Lower leg skin (tissue), 4 donors: Measurements from ENCODE around the gene ENOX1. TPM values are rescaled to one million over a fixed set of nuclear protein-coding genes. Genes with fewer than 3 reads are reported as not detected.

ENCODE experiments used
- DNase-seq, 2 donors: peaks; one replicate each; pipeline ENCODE4 v3.0.0-alpha.2; 2019; ENCODE audit warnings: low spot score in 2 of 2
- H3K4me3 ChIP-seq: fragments of 200-600 bp; sonication (generic); 2 replicates; pipeline ENCODE4 v1.5.1; 2017; ENCODE audit warnings: mild to moderate bottlenecking, low read depth; ENCODE audit not compliant: poor library complexity, severe bottlenecking
- CTCF ChIP-seq, 3 donors: fragments of 450-650 bp; IDR thresholded peaks; one replicate each; pipeline ENCODE4 v1.5.1; 2016; ENCODE audit warnings: antibody characterized with exemption in 3 of 3, mild to moderate bottlenecking in 3 of 3, moderate library complexity in 2 of 3
- POLR2A ChIP-seq, 2 donors: fragments of 450-650 bp; IDR thresholded peaks; one replicate each; pipeline ENCODE4 v1.6.1; 2016 to 2017; ENCODE audit warnings: antibody characterized with exemption in 2 of 2, mild to moderate bottlenecking in 1 of 2, moderate library complexity in 1 of 2
- WGBS, 2 donors: methylation state at CpG; one replicate each; pipeline ENCODE4 v1.1.5; 2018; 5-methylcytosine and 5-hydroxymethylcytosine counted together
- intact Hi-C: fragments of 100-400 bp; cut with DNase I; formaldehyde crosslinking; loops from one replicate; pipeline ENCODE4 v1.15.0; 2023; ENCODE audit warnings: low total_unique reads
- total RNA-seq, 4 donors: library from RNA; depleted of rRNA; stranded (reverse); fragments of >200 nt; gene quantifications; one replicate each; pipeline ENCODE4 v1.1.0, GENCODE V29; 2016

Gene ENOX1
- total RNA-seq, 4 donors from 2014 or later: 0.11 to 0.52 (median 0.30) TPM

- intact Hi-C loops: no loop called here
- no peak for DNase-seq
- TF ChIP-seq CTCF (IDR thresholded peaks at IDR 0.05) (no peak), POLR2A (IDR thresholded peaks at IDR 0.05) (no peak)
- H3K4me3 ChIP-seq: no peak overlapping the region
Measured at GRCh38 chr13:43206838-43207237, 579.9 kb downstream of the ENOX1 start.

- intact Hi-C loops: no loop called here
- no peak for TF ChIP-seq CTCF (IDR thresholded peaks at IDR 0.05)
- no peak for TF ChIP-seq POLR2A (IDR thresholded peaks at IDR 0.05)
Measured at GRCh38 chr13:43205416-43205815, 581.4 kb downstream of the ENOX1 start.

GRCh38 chr13:43204591-43204990 is 582.2 kb downstream of the ENOX1 start:
- intact Hi-C loops: no loop called here
- WGBS, 2 donors: 92 to 93% methylated on average over 2 of the region's 2 CpGs
- TF ChIP-seq CTCF (IDR thresholded peaks at IDR 0.05) (no peak), POLR2A (IDR thresholded peaks at IDR 0.05) (no peak)
- no peak for DNase-seq
- no peak overlapping the region for H3K4me3 ChIP-seq

More at GRCh38 chr13:43205416-43205815, 581.4 kb downstream of the ENOX1 start:
- DNase-seq: no peak
- WGBS, 2 donors: 75 to 76% methylated on average over 4 of the region's 4 CpGs
- no peak overlapping the region for H3K4me3 ChIP-seq

DNA sequence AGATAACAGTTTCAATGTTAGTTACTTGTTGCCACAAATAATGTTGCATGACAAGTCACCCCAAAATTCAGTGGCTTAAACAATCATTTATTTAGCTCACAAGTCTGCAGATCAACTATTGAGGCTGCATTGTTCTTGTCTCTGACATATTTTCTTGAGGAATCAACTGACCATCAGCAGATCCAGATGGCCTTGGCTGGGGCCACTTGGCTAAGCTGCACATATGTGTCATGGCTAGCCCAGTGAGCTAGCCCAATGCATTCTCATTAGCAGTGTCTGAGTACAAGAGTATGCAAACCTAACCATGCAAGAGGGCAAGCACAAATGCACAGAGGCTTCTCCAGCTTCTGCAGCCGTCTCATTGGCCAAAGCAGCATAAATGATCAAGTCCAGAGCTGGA is 583.0 kb downstream of the ENOX1 start:
- no peak overlapping the region for H3K4me3 ChIP-seq
- intact Hi-C loops: no loop called here
- no peak for DNase-seq
- WGBS, 2 donors: 62 to 82% methylated on average over 1 of the region's 1 CpG
- TF ChIP-seq CTCF (IDR thresholded peaks at IDR 0.05): no peak
- TF ChIP-seq POLR2A (IDR thresholded peaks at IDR 0.05): no peak

GRCh38 chr13:43200736-43201135 is 586.0 kb downstream of the ENOX1 start:
- intact Hi-C loops: no loop called here
- no peak for DNase-seq
- WGBS, 2 donors: 55 to 59% methylated on average over 1 of the region's 1 CpG
- no peak overlapping the region for H3K4me3 ChIP-seq
- TF ChIP-seq POLR2A (IDR thresholded peaks at IDR 0.05) (no peak), CTCF (IDR thresholded peaks at IDR 0.05) (no peak)

GRCh38 chr13:43200307-43200706 is 586.5 kb downstream of the ENOX1 start:
- TF ChIP-seq POLR2A (IDR thresholded peaks at IDR 0.05): no peak
- TF ChIP-seq CTCF (IDR thresholded peaks at IDR 0.05): no peak
- H3K4me3 ChIP-seq: no peak overlapping the region
- intact Hi-C loops: no loop called here
- 57 to 72% methylated on average over 1 of the region's 1 CpG for WGBS, 2 donors
- no peak for DNase-seq
